Heart right ventricle (tissue), 16 donors: ENCODE data around the gene KCTD10. TPM values are rescaled to one million over a fixed set of nuclear protein-coding genes. Genes with fewer than 3 reads are reported as not detected.

Experiments
- ATAC-seq, 8 donors: fragments of 200-7000 bp; cut with Tn5 transposase; one replicate each; pipeline ENCODE4 v1.9.1; 2020; ENCODE audit warnings: mild to moderate bottlenecking in 8 of 8, moderate library complexity in 8 of 8, moderate number of reproducible peaks in 1 of 8
- DNase-seq, 2 donors: peaks; one replicate each; pipeline ENCODE4 v3.0.0-alpha.2; 2020
- H3K27ac ChIP-seq, 10 donors: fragments of 200-600 bp; sonication (generic) in 2 of 10; one replicate each; pipeline versions ENCODE4 v1.5.0 to v1.8.0; 2020 to 2022; ENCODE audit warnings: mild to moderate bottlenecking in 3 of 10
- H3K27me3 ChIP-seq, 7 donors: fragments of 200-600 bp; one replicate each; pipeline ENCODE4 v1.8.0; 2021 to 2022; ENCODE audit warnings: mild to moderate bottlenecking in 2 of 7
- H3K36me3 ChIP-seq, 9 donors: fragments of 200-600 bp; sonication (generic) in 1 of 9; one replicate each; pipeline versions ENCODE4 v1.5.0 to v1.8.0; 2020 to 2022; ENCODE audit warnings: mild to moderate bottlenecking in 2 of 9
- H3K4me1 ChIP-seq, 9 donors: fragments of 200-600 bp; sonication (generic) in 1 of 9; one replicate each; pipeline versions ENCODE4 v1.5.0 to v1.8.0; 2020 to 2022; ENCODE audit warnings: mild to moderate bottlenecking in 4 of 9
- H3K4me3 ChIP-seq, 10 donors: fragments of 200-600 bp; sonication (generic) in 2 of 10; one replicate each; pipeline versions ENCODE4 v1.5.0 to v1.8.0; 2020 to 2022; ENCODE audit warnings: mild to moderate bottlenecking in 7 of 10, moderate library complexity in 2 of 10
- H3K9me3 ChIP-seq, 11 donors: fragments of 200-600 bp in 10 of 11; sonication (generic) in 2 of 11; one replicate each; pipeline versions ENCODE4 v1.5.0 to v1.8.0; 2013 to 2022; ENCODE audit warnings: mild to moderate bottlenecking in 2 of 11, control low read depth in 1 of 11, moderate library complexity in 1 of 11
- WGBS, 2 donors: extraction: QIAGEN DNeasy Blood & Tissue Kit; methylation state at CpG; one replicate each; pipeline ENCODE4 v1.1.7; 2013; ENCODE audit warnings: inconsistent platforms in 1 of 2; 5-methylcytosine and 5-hydroxymethylcytosine counted together
- intact Hi-C, 10 donors: fragments of 100-400 bp; cut with DNase I; formaldehyde crosslinking; loops; one replicate each; pipeline versions ENCODE4 v1.11.1 to v1.14.2; 2022
- polyA plus RNA-seq, 2 donors: library from polyadenylated mRNA; stranded (reverse); fragments of 200-250 nt; gene quantifications; one replicate each; pipeline ENCODE4 v1.2.3, GENCODE V29; 2013
- total RNA-seq, 10 donors: library from RNA; stranded (reverse); fragmentation: NEBNext Ultra II Directional in 3 of 10; extraction: Animal tissue kit (Norgen Biotek cat#: 25700) in 3 of 10; gene quantifications; one replicate each; pipeline versions ENCODE4 v1.2.1 to v1.2.4, GENCODE V29; 2021 to 2023
- TF ChIP-seq, protein P1 (sequence below), 9 donors: fragments of 200-600 bp; sonication (generic) in 2 of 9; IDR thresholded peaks; one replicate each; pipeline versions ENCODE4 v1.5.0 to v1.8.0; 2021 to 2022; ENCODE audit warnings: antibody characterized with exemption in 9 of 9, mild to moderate bottlenecking in 5 of 9, moderate library complexity in 1 of 9
- donor health status: Arrhythmogenic right ventricular cardiomyopathy.
- donor health status: ischemic (EF 13 %, LVEDD 7.1; RV severe dilation, severe dysfunction).
- donor health status: healthy with polysubstance abuse.
- donor health status: DM: no; HTN: yes; CAD: no.
- donor health status: DM: no; HTN: no; CAD: no.
- donor health status: ischemic (EF 25% LVEDD 6.9; RV normal size, moderate dysfunction).
- donor health status: ischemic (EF 25% LVEDD 5.7; RV mildly dilated, moderate dysfunction).
- donor health status: healthy.
- donor health status: DM: yes; HTN: yes; CAD: no.
- donor health status: Ischemic cardiomyopathy.
- donor health status: ischemic (EF 35%, LVEDD 5.7; RV mildly dilated, moderate dysfunction).
- donor health status: nonischemic (EF 11% LVEDD 7.7; RV severe dilation, severe dysfunction).
- donor health status: DM: yes; HTN: yes; CAD: no.
- donor health status: PGD.
- donor health status: ischemic (EF 29% LVEDD 5.4; RV normal size, mild dysfunction).
- donor health status: nonischemic (EF 23%, LVEDD 6.1; RV moderate dilation, normal function).

KCTD10 gene
- total and polyA plus RNA-seq, 12 donors = 13.6 to 64.9 (median 31.9) TPM

DNA sequence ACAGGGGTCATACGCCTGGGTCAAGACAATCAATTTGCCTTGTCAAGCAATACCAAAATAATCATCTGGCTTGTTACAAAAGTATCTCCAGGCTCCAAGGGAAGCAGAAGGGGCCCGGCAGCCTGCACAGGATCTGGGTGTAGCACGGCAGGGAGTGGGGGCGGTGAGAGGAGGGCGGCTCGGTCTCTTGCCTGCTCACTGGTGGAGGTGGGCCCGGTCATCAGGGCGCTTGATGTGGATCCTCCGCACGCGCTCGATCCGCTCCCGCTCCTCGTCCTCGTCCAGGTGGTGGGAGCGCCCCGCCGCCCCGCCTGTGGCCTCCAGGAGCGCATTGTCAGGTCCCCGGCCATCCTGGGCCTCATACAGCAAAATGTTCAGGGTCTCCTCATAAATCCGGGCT, 25.7 kb downstream of the KCTD10 start:
- peak in 1 of 8 donors; percentile 18 for ATAC-seq
- H3K4me1 ChIP-seq = peaks cover 0 to 10% (median under 1%) of the 10 kb centered on the region in 9 donors
- intact Hi-C loops = no loop called here

DNA sequence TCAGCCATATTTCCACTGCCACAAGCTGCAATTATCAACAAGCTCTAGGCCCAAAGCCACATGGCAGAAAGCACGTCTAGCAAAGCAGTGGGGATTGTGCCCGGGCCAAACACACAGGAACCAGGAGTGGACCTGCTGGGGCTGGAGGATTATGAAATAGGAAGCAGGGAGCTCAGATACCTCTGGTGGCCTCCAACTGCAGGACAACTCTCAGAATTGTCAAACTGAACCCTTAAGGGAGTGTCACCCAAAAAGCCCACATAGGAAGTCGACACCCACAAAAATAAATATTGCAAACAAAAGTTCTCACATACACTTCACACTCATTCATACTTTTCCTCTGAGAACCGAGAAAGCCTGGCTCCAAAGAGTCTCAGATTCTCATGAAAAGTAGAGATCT, 26.1 kb downstream of the KCTD10 start:
- Histone ChIP-seq H3K27me3 (no peaks in the 10 kb centered on the region), H3K4me3 (no peak overlapping the region), H3K4me1 (peaks cover 0 to 13% (median 5%) of the 10 kb centered on the region in 9 donors), H3K36me3 (peaks cover 0 to 100% (median 68%) of the 10 kb centered on the region in 9 donors), H3K27ac (peak overlapping the region in 1 of 10 donors; percentile 24), H3K9me3 (no peaks in the 10 kb centered on the region)
- WGBS, 2 donors = 72 to 86% methylated on average over 4 of the region's 4 CpGs
- TF ChIP-seq, protein P1, sequence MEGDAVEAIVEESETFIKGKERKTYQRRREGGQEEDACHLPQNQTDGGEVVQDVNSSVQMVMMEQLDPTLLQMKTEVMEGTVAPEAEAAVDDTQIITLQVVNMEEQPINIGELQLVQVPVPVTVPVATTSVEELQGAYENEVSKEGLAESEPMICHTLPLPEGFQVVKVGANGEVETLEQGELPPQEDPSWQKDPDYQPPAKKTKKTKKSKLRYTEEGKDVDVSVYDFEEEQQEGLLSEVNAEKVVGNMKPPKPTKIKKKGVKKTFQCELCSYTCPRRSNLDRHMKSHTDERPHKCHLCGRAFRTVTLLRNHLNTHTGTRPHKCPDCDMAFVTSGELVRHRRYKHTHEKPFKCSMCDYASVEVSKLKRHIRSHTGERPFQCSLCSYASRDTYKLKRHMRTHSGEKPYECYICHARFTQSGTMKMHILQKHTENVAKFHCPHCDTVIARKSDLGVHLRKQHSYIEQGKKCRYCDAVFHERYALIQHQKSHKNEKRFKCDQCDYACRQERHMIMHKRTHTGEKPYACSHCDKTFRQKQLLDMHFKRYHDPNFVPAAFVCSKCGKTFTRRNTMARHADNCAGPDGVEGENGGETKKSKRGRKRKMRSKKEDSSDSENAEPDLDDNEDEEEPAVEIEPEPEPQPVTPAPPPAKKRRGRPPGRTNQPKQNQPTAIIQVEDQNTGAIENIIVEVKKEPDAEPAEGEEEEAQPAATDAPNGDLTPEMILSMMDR (IDR thresholded peaks at IDR 0.05) = no peak
- intact Hi-C loops = no loop called here
- peak in 1 of 8 donors; percentile 8 for ATAC-seq
- DNase-seq = no peak

More for the DNA sequence above, 25.7 kb downstream of the KCTD10 start:
- Histone ChIP-seq H3K27me3 (no peaks in the 10 kb centered on the region), H3K36me3 (peaks cover 0 to 100% (median 68%) of the 10 kb centered on the region in 9 donors), H3K4me3 (no peak overlapping the region), H3K9me3 (no peaks in the 10 kb centered on the region), H3K27ac (peak overlapping the region in 2 of 10 donors; percentile 16 to 42)
- TF ChIP-seq, protein P1 (IDR thresholded peaks at IDR 0.05) = no peak
- no peak for DNase-seq
- WGBS, 2 donors = 89 to 93% methylated on average over 23 of the region's 23 CpGs

DNA sequence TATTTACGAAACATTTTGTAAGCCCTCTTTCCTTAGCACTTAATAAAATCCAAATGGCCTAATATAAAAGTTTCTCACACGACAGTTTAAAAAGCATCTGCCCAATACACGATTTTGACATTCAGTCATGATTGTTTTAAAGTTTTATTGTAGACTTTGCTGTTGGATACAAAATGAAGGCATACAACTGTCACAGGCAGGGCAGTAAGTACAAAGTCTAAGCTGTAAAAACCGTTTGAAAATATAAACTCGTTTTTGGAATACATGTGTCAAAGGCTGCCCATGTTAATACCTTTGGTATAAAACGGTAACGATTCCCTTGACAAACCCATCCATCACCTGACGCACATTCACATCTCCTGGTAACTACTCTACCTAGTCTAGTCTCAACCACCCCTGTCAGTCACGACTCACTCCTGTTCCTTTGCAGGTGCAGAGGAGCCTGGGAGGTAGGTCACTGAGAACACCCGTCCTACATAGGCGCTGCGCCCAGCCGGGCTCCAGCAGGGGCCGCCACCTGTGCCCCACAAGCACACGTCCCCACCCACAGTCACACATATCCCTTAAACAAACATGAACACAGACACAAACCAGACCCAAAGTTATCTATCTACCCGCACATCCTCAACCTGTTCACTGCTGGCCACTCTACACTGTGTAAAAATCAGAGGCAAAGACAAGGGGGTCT, 27.1 kb downstream of the KCTD10 start:
- DNase-seq = no peak
- TF ChIP-seq, protein P1 (IDR thresholded peaks at IDR 0.05) = no peak
- ATAC-seq = no peak
- H3K4me1 ChIP-seq = peaks cover 0 to 20% (median 10%) of the 10 kb centered on the region in 9 donors
- H3K9me3 ChIP-seq = no peaks in the 10 kb centered on the region
- peaks cover 0 to 100% (median 60%) of the 10 kb centered on the region in 9 donors for H3K36me3 ChIP-seq
- 86 to 88% methylated on average over 16 of the region's 16 CpGs for WGBS, 2 donors
- no peak overlapping the region for H3K4me3 ChIP-seq
- intact Hi-C loops = no loop called here
- H3K27me3 ChIP-seq = no peaks in the 10 kb centered on the region
- no peak overlapping the region for H3K27ac ChIP-seq

DNA sequence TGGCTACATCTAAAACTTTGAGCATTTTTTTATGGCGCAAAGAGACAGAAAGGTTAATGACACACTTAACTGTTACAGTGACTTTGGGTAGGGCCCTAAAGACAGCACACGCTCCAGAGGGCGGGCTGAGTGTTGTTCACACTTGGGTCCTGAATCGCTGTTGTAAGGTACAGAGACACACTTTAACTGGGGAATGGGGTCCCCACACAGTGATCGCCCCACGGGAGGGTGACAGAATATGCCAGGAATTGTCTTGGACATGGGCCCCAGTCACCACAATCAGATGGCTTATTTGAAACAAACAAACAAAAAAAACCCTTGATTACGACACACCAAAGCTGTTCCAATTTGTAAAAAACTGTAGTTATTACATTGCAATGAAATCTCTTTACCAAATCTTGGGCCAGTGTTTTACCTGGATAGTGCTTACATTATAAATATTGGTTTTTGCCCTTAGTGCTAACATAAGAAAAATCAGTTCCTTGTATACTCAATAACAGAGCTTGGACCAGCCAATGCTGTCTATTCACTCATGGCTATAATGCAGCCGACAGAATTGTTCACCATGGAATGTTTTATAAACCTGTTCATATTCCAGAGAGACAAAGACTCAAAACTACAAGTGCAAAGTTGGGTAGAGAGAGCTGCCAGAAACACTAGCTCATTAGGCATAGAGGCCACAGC, 28.3 kb downstream of the KCTD10 start:
- Histone ChIP-seq H3K4me3 (no peak overlapping the region), H3K27ac (no peak overlapping the region), H3K36me3 (peaks cover 0 to 98% (median 51%) of the 10 kb centered on the region in 9 donors), H3K9me3 (no peaks in the 10 kb centered on the region), H3K4me1 (peaks cover 3 to 31% (median 17%) of the 10 kb centered on the region in 9 donors), H3K27me3 (no peaks in the 10 kb centered on the region)
- TF ChIP-seq, protein P1 (IDR thresholded peaks at IDR 0.05) = no peak
- intact Hi-C loops = no loop called here
- ATAC-seq (no peak), DNase-seq (no peak)
- 94 to 97% methylated on average over 8 of the region's 8 CpGs for WGBS, 2 donors
